Measurements from ENCODE around the gene SELENON.

Gene SELENON

GRCh38 chr1:25809283-25809926 lies 9.4 kb downstream of the SELENON start:
- no peak for DNase-seq (ENCODE audit: low spot score)

- no peak for DNase-seq (ENCODE audit: low spot score)
These were observed 9.9 kb downstream of the SELENON start for GRCh38 chr1:25809929-25810328.

- DNase-seq (ENCODE audit: low spot score), result peak; percentile 73
These were observed 10.6 kb downstream of the SELENON start for GRCh38 chr1:25810341-25811299.

GRCh38 chr1:25811384-25812082 lies 11.5 kb downstream of the SELENON start:
- no peak for DNase-seq (ENCODE audit: low spot score)

GRCh38 chr1:25813071-25813733 lies 13.2 kb downstream of the SELENON start:
- no peak for DNase-seq (ENCODE audit: low spot score)

- DNase-seq (ENCODE audit: low spot score), result no peak
These were observed 13.9 kb downstream of the SELENON start for GRCh38 chr1:25813734-25814471.

- DNase-seq (ENCODE audit: low spot score), result no peak
These were observed 14.6 kb downstream of the SELENON start for GRCh38 chr1:25814549-25815087.

GRCh38 chr1:25815208-25816111 lies 15.5 kb downstream of the SELENON start:
- DNase-seq (ENCODE audit: low spot score), result no peak

GRCh38 chr1:25816112-25816718 lies 16.2 kb downstream of the SELENON start:
- DNase-seq (ENCODE audit: low spot score), result no peak

GRCh38 chr1:25817840-25818501 lies 18.0 kb downstream of the SELENON start:
- DNase-seq (ENCODE audit: low spot score), result no peak

GRCh38 chr1:25818569-25818968 lies 18.6 kb downstream of the SELENON start:
- no peak for DNase-seq (ENCODE audit: low spot score)

GRCh38 chr1:25819491-25820246 lies 19.7 kb downstream of the SELENON start, which contains the start of gene MTFR1L:
TSS of gene MTFR1L (plus strand) at chr1:25819954. CDS start at chr1:25823105, 3,151 bp downstream.
- peak; percentile 82 for DNase-seq (ENCODE audit: low spot score)

- peak; percentile 63 for DNase-seq (ENCODE audit: low spot score)
These were observed 20.5 kb downstream of the SELENON start for GRCh38 chr1:25820247-25821111.

GRCh38 chr1:25821112-25821476 lies 21.1 kb downstream of the SELENON start:
- no peak for DNase-seq (ENCODE audit: low spot score)

GRCh38 chr1:25821630-25822091 lies 21.7 kb downstream of the SELENON start:
- no peak for DNase-seq (ENCODE audit: low spot score)

- DNase-seq (ENCODE audit: low spot score), result no peak
These were observed 25.6 kb downstream of the SELENON start for GRCh38 chr1:25825605-25826004.

GRCh38 chr1:25826571-25826970 lies 26.6 kb downstream of the SELENON start:
- DNase-seq (ENCODE audit: low spot score), result no peak
